ENCODE results near the gene BCAP31.

DNA sequence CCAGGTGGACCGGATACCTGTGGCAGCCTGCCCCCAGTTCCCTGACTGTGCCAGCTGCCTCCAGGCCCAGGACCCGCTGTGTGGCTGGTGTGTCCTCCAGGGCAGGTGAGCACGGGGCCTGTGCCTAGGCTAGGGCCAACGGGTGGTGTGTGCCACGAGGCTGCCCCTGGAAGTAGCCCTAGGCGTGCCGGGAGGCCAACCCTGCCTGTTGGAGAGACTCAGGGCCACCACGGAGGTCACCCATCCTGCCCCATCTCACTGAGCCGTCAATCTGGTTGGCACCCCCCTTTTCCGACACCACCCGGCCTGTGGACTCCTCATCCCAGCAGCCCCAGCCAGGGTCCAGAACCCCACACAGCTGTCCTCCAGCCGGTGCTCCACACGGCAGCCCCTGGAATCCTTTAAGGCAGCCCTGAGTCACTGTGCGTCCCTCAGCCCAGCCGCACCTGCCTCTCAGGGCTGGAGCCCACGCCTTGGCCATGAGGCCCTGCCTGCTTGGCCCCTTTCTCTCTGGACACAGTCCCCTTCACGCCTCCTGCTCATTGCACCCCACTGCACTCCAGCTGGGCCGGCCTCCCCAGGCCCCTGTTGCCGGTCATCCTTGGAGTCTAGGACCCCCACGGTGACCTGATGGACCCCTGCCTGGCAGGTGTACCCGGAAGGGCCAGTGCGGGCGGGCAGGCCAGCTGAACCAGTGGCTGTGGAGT lies 45.1 kb upstream of the BCAP31 start:
- TF ChIP-seq POLR2A (IDR thresholded peaks at IDR 0.05; ENCODE audit: low read depth, low read length): no peak
- no peak for TF ChIP-seq POLR2AphosphoS5 (IDR thresholded peaks at IDR 0.05; ENCODE audit: low read depth, low read length)
